ENCODE measurements around the gene MYL2. TPM values are rescaled to one million over a fixed set of nuclear protein-coding genes. Genes with fewer than 3 reads are reported as not detected.

MYL2 gene
- total RNA-seq, 1 donor from 2014 or later, result not detected

DNA sequence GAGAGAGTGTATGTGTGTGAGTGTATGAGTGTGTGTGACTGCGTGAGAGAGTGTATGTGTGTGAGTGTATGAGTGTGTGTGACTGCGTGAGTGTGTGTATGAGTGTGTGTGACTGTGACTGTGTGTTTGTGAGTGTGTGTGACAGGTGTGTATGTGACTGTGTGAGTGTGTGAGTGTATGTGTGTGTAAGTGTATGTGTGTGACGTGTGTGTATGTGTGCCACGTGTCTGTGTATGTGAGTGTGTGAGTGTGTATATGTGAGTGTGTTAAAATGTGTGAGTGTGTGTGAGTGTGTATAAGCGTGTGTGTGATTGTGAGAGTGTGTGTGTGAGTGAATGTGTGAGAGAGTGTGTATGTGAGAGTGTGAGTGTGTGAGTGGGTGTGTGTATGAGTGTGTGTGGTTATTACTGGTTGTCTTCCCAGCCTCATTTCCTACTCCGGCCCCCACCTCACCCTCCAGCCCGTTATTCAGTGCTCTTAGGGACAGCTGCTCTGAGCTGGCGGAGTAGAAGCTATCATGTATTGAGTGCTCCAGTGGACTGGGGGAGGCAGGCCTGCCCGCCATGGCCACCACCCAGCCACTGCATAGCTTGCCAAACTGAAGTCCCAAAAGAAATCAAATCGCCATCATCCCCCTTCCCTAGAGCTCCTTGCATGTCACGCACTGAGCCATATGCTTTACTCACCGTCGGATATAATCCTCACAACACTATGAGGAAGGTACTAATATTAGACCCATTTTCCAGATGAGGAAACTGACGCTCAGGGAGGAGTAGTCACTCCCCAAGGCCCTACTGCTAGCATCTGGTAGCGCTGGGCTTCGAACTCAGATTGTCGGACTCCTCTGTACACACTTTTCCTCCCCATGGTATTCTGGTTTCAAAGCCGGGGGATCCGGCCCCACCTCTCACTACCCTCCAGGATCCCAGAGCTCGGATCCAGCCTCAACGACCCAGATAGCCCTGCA, 10.3 kb upstream of the MYL2 start:
- Mint-ChIP-seq H3K4me1 (ENCODE audit: unreplicated experiment) (no peaks in the 10 kb centered on the region), H3K27ac (ENCODE audit: unreplicated experiment) (no peak overlapping the region), H3K36me3 (ENCODE audit: unreplicated experiment) (no peaks in the 10 kb centered on the region), H3K4me3 (ENCODE audit: unreplicated experiment) (no peak overlapping the region), H3K27me3 (ENCODE audit: unreplicated experiment) (peaks cover 19% of the 10 kb centered on the region), H3K9me3 (ENCODE audit: unreplicated experiment) (no peaks in the 10 kb centered on the region)
- DNase-seq (ENCODE audit: extremely low spot score, unreplicated experiment), result no peak
- no peak for TF ChIP-seq CTCF (IDR thresholded peaks at IDR 0.05)

DNA sequence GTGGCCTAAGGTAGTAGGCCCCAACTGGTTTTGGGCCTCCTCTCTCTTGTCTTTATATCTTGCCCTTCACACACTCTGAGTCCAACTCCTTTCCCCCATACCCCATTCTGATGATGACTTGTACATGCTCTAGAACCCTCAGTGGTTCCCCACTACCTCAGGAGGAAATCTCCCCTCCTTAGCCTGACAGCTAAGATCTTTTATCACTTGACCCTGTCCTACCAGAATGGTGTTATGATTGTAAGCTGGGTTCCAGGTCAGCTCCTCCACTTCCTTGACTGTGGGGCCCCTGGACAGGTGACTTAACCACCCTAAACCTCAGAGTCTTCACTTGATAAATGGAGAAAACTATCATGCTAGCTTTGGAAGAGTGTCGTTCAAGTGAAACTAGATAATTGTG, 9.4 kb upstream of the MYL2 start:
- no peak for DNase-seq (ENCODE audit: extremely low spot score, unreplicated experiment)
- Mint-ChIP-seq H3K27me3 (ENCODE audit: unreplicated experiment) (peaks cover 23% of the 10 kb centered on the region), H3K9me3 (ENCODE audit: unreplicated experiment) (no peaks in the 10 kb centered on the region), H3K36me3 (ENCODE audit: unreplicated experiment) (no peaks in the 10 kb centered on the region), H3K27ac (ENCODE audit: unreplicated experiment) (no peak overlapping the region), H3K4me3 (ENCODE audit: unreplicated experiment) (no peak overlapping the region), H3K4me1 (ENCODE audit: unreplicated experiment) (no peaks in the 10 kb centered on the region)
- no peak for TF ChIP-seq CTCF (IDR thresholded peaks at IDR 0.05)

DNA sequence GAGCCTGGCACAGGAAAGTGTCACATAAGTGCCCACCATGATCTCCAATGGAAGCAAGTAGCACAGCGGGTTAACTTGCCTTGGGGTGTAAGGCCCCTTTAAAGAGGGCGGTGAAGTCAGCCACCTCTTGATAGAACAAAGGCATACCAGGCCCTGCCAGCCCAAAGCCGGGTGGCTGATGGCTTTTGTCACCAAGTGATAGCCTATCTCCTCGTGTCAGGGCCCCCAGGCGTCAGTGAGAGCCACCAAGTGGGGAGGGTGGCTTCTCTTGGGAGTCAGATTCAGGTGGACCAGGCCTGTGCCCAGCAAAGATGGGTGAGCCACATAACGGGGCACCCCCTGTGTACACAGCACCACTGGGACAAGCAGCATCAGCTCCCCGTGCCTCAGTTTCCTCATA, 8.3 kb upstream of the MYL2 start:
- DNase-seq (ENCODE audit: extremely low spot score, unreplicated experiment), result no peak
- peaks cover 21% of the 10 kb centered on the region for H3K27me3 Mint-ChIP-seq (ENCODE audit: unreplicated experiment)
- no peaks in the 10 kb centered on the region for H3K36me3 Mint-ChIP-seq (ENCODE audit: unreplicated experiment)
- H3K4me1 Mint-ChIP-seq (ENCODE audit: unreplicated experiment), result no peaks in the 10 kb centered on the region
- H3K9me3 Mint-ChIP-seq (ENCODE audit: unreplicated experiment), result no peaks in the 10 kb centered on the region
- no peak overlapping the region for H3K27ac Mint-ChIP-seq (ENCODE audit: unreplicated experiment)
- no peak for TF ChIP-seq CTCF (IDR thresholded peaks at IDR 0.05)
- H3K4me3 Mint-ChIP-seq (ENCODE audit: unreplicated experiment), result no peak overlapping the region

DNA sequence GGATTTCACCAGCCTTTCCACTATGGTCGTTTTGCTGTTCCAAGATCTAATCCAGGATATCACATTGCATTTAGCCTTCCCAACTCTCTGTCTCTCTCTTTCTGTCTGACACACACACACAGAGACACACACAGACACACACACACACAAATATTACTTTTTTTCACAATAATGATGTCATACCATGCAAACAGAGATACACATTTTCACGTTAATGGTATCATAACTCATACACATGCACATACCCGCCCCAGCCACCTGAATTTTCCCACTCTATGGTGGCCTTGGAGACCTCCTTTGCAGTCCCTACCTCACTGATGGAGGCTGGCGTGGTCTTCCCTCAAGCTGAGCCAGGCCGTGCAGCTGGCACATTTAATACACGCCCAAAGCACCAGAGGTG, 7.2 kb upstream of the MYL2 start:
- TF ChIP-seq CTCF (IDR thresholded peaks at IDR 0.05), result no peak
- Mint-ChIP-seq H3K27ac (ENCODE audit: unreplicated experiment) (no peak overlapping the region), H3K9me3 (ENCODE audit: unreplicated experiment) (no peaks in the 10 kb centered on the region), H3K4me1 (ENCODE audit: unreplicated experiment) (no peaks in the 10 kb centered on the region), H3K27me3 (ENCODE audit: unreplicated experiment) (peaks cover 18% of the 10 kb centered on the region), H3K36me3 (ENCODE audit: unreplicated experiment) (no peaks in the 10 kb centered on the region), H3K4me3 (ENCODE audit: unreplicated experiment) (no peak overlapping the region)
- no peak for DNase-seq (ENCODE audit: extremely low spot score, unreplicated experiment)

GRCh38 chr12:110923692-110924334, 3.4 kb upstream of the MYL2 start:
- Mint-ChIP-seq H3K27me3 (ENCODE audit: unreplicated experiment) (peaks cover 26% of the 10 kb centered on the region), H3K4me1 (ENCODE audit: unreplicated experiment) (peaks cover 6% of the 10 kb centered on the region), H3K9me3 (ENCODE audit: unreplicated experiment) (no peaks in the 10 kb centered on the region), H3K4me3 (ENCODE audit: unreplicated experiment) (no peak overlapping the region), H3K36me3 (ENCODE audit: unreplicated experiment) (no peaks in the 10 kb centered on the region), H3K27ac (ENCODE audit: unreplicated experiment) (no peak overlapping the region)
- DNase-seq (ENCODE audit: extremely low spot score, unreplicated experiment), result no peak
- TF ChIP-seq CTCF (IDR thresholded peaks at IDR 0.05), result no peak

All from osteocyte (in vitro differentiated cells).